ENCODE measurements around the gene NEK8.

GRCh38 chr17:28733346-28733745, 4.8 kb downstream of the NEK8 start:
- TF ChIP-seq POLR2AphosphoS5 (IDR thresholded peaks at IDR 0.05) (no peak), POLR2A (IDR thresholded peaks at IDR 0.05) (no peak)
- TF ChIP-seq, protein P1, sequence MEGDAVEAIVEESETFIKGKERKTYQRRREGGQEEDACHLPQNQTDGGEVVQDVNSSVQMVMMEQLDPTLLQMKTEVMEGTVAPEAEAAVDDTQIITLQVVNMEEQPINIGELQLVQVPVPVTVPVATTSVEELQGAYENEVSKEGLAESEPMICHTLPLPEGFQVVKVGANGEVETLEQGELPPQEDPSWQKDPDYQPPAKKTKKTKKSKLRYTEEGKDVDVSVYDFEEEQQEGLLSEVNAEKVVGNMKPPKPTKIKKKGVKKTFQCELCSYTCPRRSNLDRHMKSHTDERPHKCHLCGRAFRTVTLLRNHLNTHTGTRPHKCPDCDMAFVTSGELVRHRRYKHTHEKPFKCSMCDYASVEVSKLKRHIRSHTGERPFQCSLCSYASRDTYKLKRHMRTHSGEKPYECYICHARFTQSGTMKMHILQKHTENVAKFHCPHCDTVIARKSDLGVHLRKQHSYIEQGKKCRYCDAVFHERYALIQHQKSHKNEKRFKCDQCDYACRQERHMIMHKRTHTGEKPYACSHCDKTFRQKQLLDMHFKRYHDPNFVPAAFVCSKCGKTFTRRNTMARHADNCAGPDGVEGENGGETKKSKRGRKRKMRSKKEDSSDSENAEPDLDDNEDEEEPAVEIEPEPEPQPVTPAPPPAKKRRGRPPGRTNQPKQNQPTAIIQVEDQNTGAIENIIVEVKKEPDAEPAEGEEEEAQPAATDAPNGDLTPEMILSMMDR (IDR thresholded peaks at IDR 0.05 in 8 of 11, conservative IDR thresholded peaks at IDR 0.05 in 3 of 11): no peak
